Muscle of leg (tissue), 11 donors: ENCODE data around the gene PLXNC1. TPM values are rescaled to one million over a fixed set of nuclear protein-coding genes. Genes with fewer than 3 reads are reported as not detected.

Experiments
- DNase-seq: peaks from one replicate; pipeline ENCODE4 v3.0.0; 2013
- H3K27ac ChIP-seq: one replicate; pipeline ENCODE4 v1.5.1; 2013; ENCODE audit warnings: mild to moderate bottlenecking, low read length, control low read depth
- H3K27me3 ChIP-seq: one replicate; pipeline ENCODE4 v1.6.1; 2013; ENCODE audit warnings: low read length; ENCODE audit not compliant: control insufficient read depth, insufficient read depth
- H3K36me3 ChIP-seq: one replicate; pipeline ENCODE4 v1.6.1; 2013; ENCODE audit warnings: low read length; ENCODE audit not compliant: control insufficient read depth, insufficient read depth
- H3K4me1 ChIP-seq: one replicate; pipeline ENCODE4 v1.6.1; 2013; ENCODE audit warnings: low read length; ENCODE audit not compliant: control insufficient read depth, insufficient read depth
- H3K4me3 ChIP-seq: one replicate; pipeline ENCODE4 v1.5.1; 2013; ENCODE audit warnings: low read length, control low read depth
- H3K9me3 ChIP-seq: replicated peaks from 2 replicates; pipeline ENCODE4 v1.6.1; 2013; ENCODE audit warnings: low read depth, low read length; ENCODE audit not compliant: control insufficient read depth
- WGBS: methylation state at CpG from one replicate; pipeline ENCODE4 v1.1.5; 2013; ENCODE audit warnings: missing lambda C conversion rate; ENCODE audit not compliant: insufficient coverage; 5-methylcytosine and 5-hydroxymethylcytosine counted together
- polyA plus RNA-seq, 8 donors: library from polyadenylated mRNA; unstranded; fragments of 120-200 nt; gene quantifications; one replicate each; pipeline versions ENCODE4 v1.2.1 to v1.2.3, GENCODE V29; 2013; ENCODE audit warnings: inconsistent platforms in 1 of 8, low replicate concordance in 1 of 8; ENCODE audit not compliant: insufficient read length in 8 of 8, insufficient read depth in 1 of 8
- total RNA-seq: library from RNA; stranded (reverse); fragments of 120-200 nt; gene quantifications from one replicate; pipeline ENCODE4 v1.2.4, GENCODE V29; 2013

The PLXNC1 gene
- total and polyA plus RNA-seq, 9 donors = 11.7 to 29.4 (median 19.0) TPM

DNA sequence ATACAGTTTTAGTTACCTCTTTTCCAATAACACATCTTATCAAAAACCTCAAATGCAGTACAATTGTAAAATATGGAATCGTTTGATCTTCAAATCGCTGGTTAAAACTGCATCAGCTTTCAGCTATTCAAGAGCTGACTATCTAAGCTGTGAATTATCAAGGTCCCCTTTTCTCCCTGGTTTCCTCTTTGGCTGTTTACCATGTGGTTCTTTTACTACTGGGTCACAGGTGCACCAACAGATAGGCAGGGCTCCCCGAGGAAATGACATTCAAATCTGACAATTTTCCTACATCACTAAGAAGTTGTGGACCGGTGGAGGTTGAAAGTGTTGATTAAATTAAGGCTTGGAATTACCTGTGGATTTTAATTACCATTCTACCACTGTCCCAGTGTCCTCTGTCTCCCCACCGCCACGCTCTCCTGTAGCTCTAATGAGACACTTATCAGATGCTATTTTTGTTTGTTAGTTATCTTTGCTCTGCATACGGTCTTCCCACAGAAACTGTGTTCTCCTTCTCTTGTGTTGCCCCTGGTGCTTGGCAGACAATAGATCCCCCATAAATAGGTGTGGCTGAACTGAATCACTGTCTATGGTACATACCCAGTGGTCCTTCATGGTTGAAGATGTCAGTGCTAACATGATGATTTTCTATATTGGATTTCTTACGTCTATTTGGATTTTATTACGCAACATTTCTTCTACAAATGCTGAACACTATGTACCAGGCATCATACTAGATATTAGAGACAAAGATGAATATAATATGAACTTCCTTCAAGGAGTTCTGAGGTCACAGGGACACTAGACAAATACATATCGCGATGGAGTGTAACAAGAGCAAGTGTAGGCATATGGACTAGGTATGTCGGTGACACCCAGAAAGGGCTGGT lies 20.9 kb upstream of the PLXNC1 start:
- no peaks in the 10 kb centered on the region for H3K27me3 ChIP-seq
- DNase-seq = no peak
- no peak overlapping the region for H3K27ac ChIP-seq
- no peaks in the 10 kb centered on the region for H3K36me3 ChIP-seq
- no peaks in the 10 kb centered on the region for H3K9me3 ChIP-seq
- no peak overlapping the region for H3K4me3 ChIP-seq
- 89% methylated on average over 4 of the region's 12 CpGs for WGBS
- no peaks in the 10 kb centered on the region for H3K4me1 ChIP-seq

DNA sequence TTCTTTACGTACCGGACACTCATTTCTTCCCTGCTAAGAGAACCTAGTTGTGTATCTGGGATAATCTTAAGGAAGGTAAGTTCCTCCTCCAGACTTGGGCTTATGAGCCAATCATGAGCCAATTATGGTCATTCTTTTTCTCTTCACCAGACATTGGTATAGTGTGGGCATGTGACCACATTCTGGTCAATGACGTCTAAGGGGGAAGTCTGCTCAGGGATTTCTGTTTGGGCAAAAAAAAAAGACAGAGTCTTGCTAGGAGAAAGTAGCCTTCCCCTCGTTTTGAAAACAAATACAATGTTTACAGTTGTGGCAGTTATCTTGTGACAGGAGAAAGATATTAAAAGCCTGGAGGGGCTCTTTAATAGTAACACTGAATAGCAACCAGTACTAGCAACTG lies 20.1 kb upstream of the PLXNC1 start:
- Histone ChIP-seq H3K27ac (no peak overlapping the region), H3K4me3 (no peak overlapping the region), H3K9me3 (no peaks in the 10 kb centered on the region), H3K27me3 (no peaks in the 10 kb centered on the region), H3K4me1 (no peaks in the 10 kb centered on the region), H3K36me3 (no peaks in the 10 kb centered on the region)
- no peak for DNase-seq
- no CpG with 5 or more reads among the region's 4 CpGs for WGBS

DNA sequence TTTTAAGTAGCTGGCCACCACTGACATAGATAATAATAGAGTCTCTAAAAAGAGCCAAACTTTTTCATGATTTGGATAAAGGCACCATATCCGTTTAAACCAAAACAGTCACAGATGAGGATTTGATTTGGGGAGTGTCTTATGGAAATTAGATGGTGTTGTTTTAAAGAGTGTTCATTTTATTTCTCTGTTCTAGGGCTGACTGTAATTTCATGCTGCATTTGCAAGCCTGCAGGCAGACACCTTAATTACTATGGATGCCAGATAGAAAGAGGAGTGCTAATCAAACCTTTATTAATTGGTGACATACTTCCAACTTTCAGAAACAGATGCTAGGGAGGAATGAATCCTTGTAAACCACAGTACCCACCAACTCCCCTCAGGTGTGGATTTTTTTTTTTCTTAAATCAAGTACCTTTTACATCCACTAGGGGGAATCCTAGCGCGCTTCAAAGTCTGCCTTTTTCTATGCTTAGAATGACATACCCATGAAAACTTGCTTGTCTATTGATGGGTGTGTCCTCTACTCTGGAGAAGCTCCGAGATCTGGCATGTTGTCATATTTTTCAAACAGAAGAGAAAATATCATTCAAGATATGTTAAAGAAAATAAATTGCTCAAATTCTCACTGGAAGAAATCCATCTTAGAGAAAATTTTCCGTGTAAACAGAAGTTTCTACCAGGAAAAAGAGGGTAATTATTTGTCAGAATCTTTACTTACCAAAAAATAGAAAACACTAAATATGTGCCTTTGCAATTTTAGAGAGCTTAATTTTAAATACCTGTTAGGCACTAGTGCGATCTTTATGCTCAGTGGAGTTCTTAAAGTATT lies 14.2 kb upstream of the PLXNC1 start:
- H3K27me3 ChIP-seq = no peaks in the 10 kb centered on the region
- no CpG with 5 or more reads among the region's 6 CpGs for WGBS
- DNase-seq = peak; percentile 74
- no peak overlapping the region for H3K4me3 ChIP-seq
- no peak overlapping the region for H3K27ac ChIP-seq
- H3K4me1 ChIP-seq = no peaks in the 10 kb centered on the region
- H3K36me3 ChIP-seq = no peaks in the 10 kb centered on the region
- no peaks in the 10 kb centered on the region for H3K9me3 ChIP-seq

DNA sequence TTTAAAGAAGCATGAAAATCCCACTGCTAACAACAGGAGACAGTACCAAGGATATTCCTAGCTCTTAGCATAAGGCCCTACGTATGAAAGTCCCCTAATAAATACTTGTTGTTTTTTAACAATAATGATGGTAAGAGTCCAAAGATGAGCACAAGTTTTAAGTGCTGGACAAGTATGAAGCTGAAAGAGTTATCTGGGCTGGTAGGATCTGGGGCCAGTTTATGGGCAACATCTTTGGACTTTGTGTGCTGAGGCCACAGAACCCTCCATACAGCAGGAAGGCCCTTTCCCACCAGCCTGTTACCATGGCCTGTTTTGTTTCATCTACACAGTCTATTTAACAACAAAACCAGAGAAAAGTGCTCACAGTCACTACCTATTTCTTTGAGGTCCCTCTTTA lies 12.5 kb upstream of the PLXNC1 start:
- Histone ChIP-seq H3K4me3 (no peak overlapping the region), H3K9me3 (no peaks in the 10 kb centered on the region), H3K36me3 (no peaks in the 10 kb centered on the region), H3K4me1 (no peaks in the 10 kb centered on the region), H3K27ac (no peak overlapping the region), H3K27me3 (peaks cover 2% of the 10 kb centered on the region)
- no CpG with 5 or more reads among the region's 1 CpG for WGBS
- DNase-seq = no peak

DNA sequence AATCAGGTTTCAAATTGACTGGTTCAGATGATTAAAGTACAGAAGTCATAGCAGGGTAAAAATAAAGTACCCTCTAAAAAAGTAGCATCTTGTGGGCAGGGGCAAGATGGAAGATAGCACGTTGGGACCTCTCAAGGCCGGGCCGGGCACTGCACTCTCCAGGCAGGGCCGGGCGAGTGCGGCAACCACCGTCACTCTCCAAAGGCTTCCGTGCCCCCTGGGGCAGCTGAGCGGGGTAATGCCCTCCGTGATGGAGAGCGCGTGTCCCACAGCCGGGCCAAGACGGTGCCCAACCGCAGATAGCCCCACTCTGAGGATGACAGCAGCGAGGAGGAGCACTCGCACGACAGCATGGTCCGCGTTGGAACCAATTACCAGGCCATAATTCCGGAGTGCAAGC lies 8.6 kb upstream of the PLXNC1 start:
- H3K36me3 ChIP-seq = no peaks in the 10 kb centered on the region
- peaks cover 6% of the 10 kb centered on the region for H3K27me3 ChIP-seq
- WGBS = 81% methylated on average over 20 of the region's 21 CpGs
- H3K27ac ChIP-seq = no peak overlapping the region
- no peaks in the 10 kb centered on the region for H3K4me1 ChIP-seq
- H3K4me3 ChIP-seq = no peak overlapping the region
- no peak for DNase-seq
- H3K9me3 ChIP-seq = no peaks in the 10 kb centered on the region

DNA sequence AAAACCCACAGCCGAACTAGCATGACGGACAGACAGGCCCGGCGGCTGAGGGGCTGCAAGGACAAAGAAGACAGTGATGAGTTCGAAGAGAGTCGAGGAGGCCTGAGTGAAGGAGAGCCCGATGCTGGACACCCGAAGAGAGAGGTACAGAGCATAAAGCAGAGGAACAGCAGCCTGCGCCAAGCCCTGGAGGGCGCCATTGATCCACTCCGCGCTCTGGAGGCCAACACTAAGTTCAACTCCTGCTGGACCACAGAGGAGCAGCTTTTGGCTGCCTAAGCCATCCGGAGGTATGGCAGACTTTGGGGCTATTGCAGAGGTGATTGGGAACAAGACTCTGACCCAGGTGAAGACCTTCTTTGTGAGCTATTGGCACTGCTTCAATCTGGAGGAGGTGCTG lies 7.8 kb upstream of the PLXNC1 start:
- no peak overlapping the region for H3K27ac ChIP-seq
- no peak overlapping the region for H3K4me3 ChIP-seq
- DNase-seq = no peak
- peaks cover 6% of the 10 kb centered on the region for H3K27me3 ChIP-seq
- H3K9me3 ChIP-seq = no peaks in the 10 kb centered on the region
- no peaks in the 10 kb centered on the region for H3K36me3 ChIP-seq
- no peaks in the 10 kb centered on the region for H3K4me1 ChIP-seq
- 86% methylated on average over 13 of the region's 13 CpGs for WGBS

DNA sequence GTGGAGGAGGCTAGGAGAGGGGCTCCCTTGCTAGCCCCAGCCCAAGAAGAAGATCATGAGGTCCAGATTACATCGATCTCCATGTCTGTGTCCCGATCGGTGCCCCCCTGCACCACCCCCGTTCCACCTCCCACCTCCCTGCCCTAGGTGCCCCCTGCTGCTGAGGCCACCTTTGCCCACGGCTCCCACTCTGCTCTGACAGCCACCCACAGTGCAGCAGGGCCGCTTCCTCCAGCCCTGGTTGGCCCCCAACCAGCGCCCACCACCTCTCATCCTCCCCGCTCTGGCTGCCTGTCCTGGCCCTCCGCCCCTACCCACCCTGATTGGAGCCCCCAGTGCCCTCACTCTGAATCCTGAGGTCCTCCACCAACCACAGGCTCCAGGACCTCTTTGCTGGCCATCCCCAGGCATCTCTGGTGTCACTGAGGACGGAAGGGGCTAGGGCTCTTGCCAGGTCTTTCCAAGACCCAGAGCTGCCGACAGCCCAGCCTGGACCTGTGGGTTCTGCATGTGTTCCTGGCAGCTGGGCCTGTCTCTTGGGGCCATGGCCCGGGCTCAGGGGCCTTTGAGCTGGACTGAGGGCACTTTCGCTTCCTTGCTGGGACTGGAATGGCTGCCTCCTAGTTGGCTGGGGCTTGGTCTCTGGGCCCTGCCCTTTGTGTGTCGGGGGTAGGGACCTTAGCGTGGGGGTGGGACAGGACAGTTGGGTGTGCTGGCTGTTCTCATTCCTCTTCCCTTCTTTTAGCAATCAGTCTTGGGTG lies 7.2 kb upstream of the PLXNC1 start:
- no peaks in the 10 kb centered on the region for H3K4me1 ChIP-seq
- H3K36me3 ChIP-seq = no peaks in the 10 kb centered on the region
- H3K27me3 ChIP-seq = peaks cover 6% of the 10 kb centered on the region
- no peak for DNase-seq
- H3K9me3 ChIP-seq = no peaks in the 10 kb centered on the region
- H3K4me3 ChIP-seq = no peak overlapping the region
- WGBS = 87% methylated on average over 13 of the region's 15 CpGs
- H3K27ac ChIP-seq = no peak overlapping the region

DNA sequence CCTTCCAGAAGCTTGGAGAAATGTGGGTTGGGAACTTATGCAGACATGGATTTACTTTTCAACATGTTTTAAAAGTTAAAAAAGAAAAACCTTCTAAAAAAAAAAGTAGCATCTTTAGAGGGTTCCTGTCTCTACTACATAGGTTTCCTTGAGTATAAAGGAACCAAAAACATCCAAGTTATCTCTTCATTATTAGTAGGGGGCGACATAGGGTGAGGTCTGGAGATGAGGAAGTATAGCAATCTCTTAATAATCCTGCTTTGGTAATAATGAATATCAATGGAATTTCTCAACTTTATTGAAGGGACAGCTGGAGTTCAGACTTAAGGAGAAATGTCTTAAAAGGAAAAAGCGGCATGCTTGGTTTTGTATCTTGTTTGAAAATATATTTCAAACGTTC lies 6.5 kb upstream of the PLXNC1 start:
- no peaks in the 10 kb centered on the region for H3K9me3 ChIP-seq
- WGBS = no CpG with 5 or more reads among the region's 3 CpGs
- peaks cover 1% of the 10 kb centered on the region for H3K4me1 ChIP-seq
- DNase-seq = no peak
- H3K4me3 ChIP-seq = no peak overlapping the region
- no peak overlapping the region for H3K27ac ChIP-seq
- peaks cover 11% of the 10 kb centered on the region for H3K27me3 ChIP-seq
- H3K36me3 ChIP-seq = no peaks in the 10 kb centered on the region

DNA sequence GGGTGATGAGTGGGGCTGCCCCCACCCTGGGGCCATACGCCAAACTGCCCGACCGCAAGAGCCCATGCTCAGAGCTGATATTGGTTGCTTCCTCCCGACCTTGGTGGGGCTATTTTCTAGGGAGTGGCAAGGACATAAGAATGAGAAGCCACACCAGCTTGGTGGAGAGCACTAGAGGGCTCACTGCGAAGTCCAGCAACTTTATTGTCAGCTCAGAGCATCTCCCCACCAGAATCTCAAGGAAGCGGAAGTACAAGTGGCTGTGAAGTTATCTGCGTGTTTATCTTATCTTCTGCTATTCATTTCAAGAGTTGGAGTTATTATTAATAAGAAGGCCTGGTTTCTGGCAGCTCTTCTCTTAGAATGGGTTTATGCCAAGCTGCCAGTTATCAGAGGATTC lies 4.9 kb upstream of the PLXNC1 start:
- Histone ChIP-seq H3K4me1 (peaks cover 13% of the 10 kb centered on the region), H3K9me3 (no peaks in the 10 kb centered on the region), H3K36me3 (no peaks in the 10 kb centered on the region), H3K4me3 (no peak overlapping the region), H3K27me3 (peaks cover 22% of the 10 kb centered on the region), H3K27ac (no peak overlapping the region)
- DNase-seq = no peak
- WGBS = 60% methylated on average over 1 of the region's 7 CpGs

DNA sequence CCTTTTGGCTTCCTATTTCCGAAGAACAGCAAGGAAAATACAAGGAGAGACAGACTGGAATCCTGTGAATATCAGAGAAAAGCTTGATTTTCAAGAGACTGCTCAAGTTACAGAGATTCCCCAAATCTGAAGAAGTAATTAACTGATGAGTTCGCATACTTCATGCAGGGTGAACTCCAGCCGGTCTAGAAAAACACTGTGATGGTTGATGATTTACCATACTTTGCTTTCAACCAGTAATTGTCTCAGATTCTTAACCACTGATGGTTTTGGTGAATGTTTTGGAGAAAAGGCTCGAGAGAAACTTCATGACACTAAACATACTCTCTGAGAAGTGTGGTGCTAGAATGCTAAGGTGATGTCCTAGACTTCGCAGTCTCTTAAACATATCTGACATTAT lies 4.4 kb upstream of the PLXNC1 start:
- no CpG with 5 or more reads among the region's 5 CpGs for WGBS
- Histone ChIP-seq H3K27ac (no peak overlapping the region), H3K4me3 (no peak overlapping the region), H3K27me3 (peaks cover 22% of the 10 kb centered on the region), H3K36me3 (no peaks in the 10 kb centered on the region), H3K9me3 (no peaks in the 10 kb centered on the region), H3K4me1 (peaks cover 13% of the 10 kb centered on the region)
- DNase-seq = no peak
